NB4 (cell line): Measurements from ENCODE around the gene VAV2.

Source experiments
- DNase-seq: peaks from one replicate; pipeline ENCODE4 v3.0.0; 2010; ENCODE audit warnings: low read depth
- H3K4me3 ChIP-seq: one replicate; pipeline ENCODE4 v1.5.1; 2011; ENCODE audit warnings: mild to moderate bottlenecking, low read depth, low read length, moderate library complexity
- CTCF ChIP-seq: IDR thresholded peaks from one replicate; pipeline ENCODE4 v1.5.1; 2012; ENCODE audit warnings: low read depth, low read length
- MAX ChIP-seq: IDR thresholded peaks from 2 replicates; pipeline ENCODE4 v1.6.1; 2011; ENCODE audit warnings: low read depth, low read length
- MYC ChIP-seq: IDR thresholded peaks from 2 replicates; pipeline ENCODE4 v1.6.1; 2011; ENCODE audit warnings: low read depth, low read length
- POLR2A ChIP-seq: IDR thresholded peaks from 2 replicates; pipeline ENCODE4 v1.6.1; 2011; ENCODE audit warnings: mild to moderate bottlenecking; ENCODE audit not compliant: insufficient read length; ENCODE audit errors: extremely low read depth

The VAV2 gene

GRCh38 chr9:133844398-133844784 lies 147.7 kb downstream of the VAV2 start:
- no peak overlapping the region for H3K4me3 ChIP-seq
- no peak for DNase-seq
- no peak for TF ChIP-seq CTCF
- no peak for TF ChIP-seq MYC
- no peak for TF ChIP-seq POLR2A
- TF ChIP-seq MAX = no peak

DNA sequence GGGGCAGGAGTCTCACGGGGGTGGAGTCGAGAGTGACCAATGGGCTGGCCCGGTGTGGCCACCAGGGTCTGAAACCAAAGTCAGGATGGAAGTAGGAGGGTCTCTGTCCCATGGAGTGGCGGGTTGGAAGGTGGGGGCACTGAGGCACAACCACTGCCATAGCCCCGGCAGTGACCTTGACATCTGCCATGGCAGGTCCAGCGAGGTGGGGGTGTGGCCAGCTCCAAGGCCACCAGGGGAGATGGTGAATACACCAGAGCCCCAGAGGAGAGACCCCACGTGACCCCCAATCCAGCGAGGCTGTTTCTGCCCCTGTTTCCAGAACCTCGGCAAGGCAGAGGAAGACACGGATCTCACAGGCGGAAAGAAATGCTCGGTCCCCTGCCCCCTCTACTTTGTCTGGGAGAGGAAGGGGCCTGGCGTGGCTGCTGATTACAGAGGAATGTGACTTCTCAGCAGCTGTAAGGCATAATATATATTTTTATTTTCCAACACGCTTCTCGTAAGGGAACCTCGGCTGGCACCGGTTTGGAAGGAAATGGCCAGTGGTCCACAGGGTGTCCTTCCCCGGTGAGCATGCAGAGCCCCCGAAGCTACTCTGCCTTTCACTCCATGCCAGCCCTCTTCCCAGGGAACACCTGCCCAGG lies 148.2 kb downstream of the VAV2 start:
- TF ChIP-seq MAX (no peak), CTCF (no peak), POLR2A (no peak), MYC (no peak)
- DNase-seq = no peak
- H3K4me3 ChIP-seq = no peak overlapping the region

GRCh38 chr9:133843250-133843649 lies 148.9 kb downstream of the VAV2 start:
- H3K4me3 ChIP-seq = no peak overlapping the region
- TF ChIP-seq CTCF (no peak), MAX (no peak), POLR2A (no peak), MYC (no peak)
- no peak for DNase-seq

- DNase-seq = no peak
- TF ChIP-seq CTCF = no peak
- TF ChIP-seq MYC = no peak
- no peak for TF ChIP-seq MAX
- TF ChIP-seq POLR2A = no peak
Observed at GRCh38 chr9:133842721-133843227, 149.3 kb downstream of the VAV2 start.

GRCh38 chr9:133842174-133842573 lies 149.9 kb downstream of the VAV2 start:
- H3K4me3 ChIP-seq = no peak overlapping the region
- TF ChIP-seq MAX = no peak
- TF ChIP-seq MYC = no peak
- no peak for TF ChIP-seq POLR2A
- TF ChIP-seq CTCF = no peak
- no peak for DNase-seq

More at GRCh38 chr9:133842721-133843227, 149.3 kb downstream of the VAV2 start:
- no peak overlapping the region for H3K4me3 ChIP-seq
